Measurements from ENCODE around the gene VTI1A. TPM values are rescaled to one million over a fixed set of nuclear protein-coding genes. Genes with fewer than 3 reads are reported as not detected.

VTI1A gene
- total and polyA plus RNA-seq, 2 of the 8 experiments (the other 6 are each of a cell fraction or from before 2014, with no cell fraction given) = 6.0 to 20.0 TPM

DNA sequence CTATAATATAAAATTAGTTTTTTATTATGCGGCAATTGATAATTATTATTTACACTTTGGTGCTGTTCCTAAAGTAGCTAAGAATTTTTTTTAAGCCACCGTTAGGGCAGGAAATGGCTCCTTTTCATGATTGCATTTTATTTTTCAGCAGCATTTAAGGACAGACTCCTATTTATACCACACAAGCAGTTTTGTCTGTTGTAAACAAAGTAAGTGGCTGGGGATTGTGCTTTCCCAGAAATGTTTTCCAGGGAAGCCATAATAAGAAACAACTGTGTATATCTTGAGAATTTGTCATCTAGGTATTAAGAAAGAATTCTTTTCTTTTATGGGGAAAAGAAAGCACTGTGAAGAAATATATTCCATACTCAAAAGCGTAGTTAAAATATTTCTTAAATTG lies 232.0 kb downstream of the VTI1A start:
- Histone ChIP-seq H3K4me2 (ENCODE audit: insufficient read depth in 1 of 2, low read depth in 2 of 2, low read length in 2 of 2) (peak overlapping the region in 1 of 2 experiments; percentile 56; a peak in 1 of 4 replicates), H3K14ac (ENCODE audit: insufficient read length) (no peak overlapping the region), H3K9me3 (ENCODE audit: insufficient read depth in 2 of 2, low read depth in 1 of 2, low read length in 1 of 2) (no peaks in the 10 kb centered on the region), H3K4ac (replicated peaks; ENCODE audit: insufficient read length, low read depth, low read length) (no peak overlapping the region), H3K27me3 (replicated peaks in 1 of 4; ENCODE audit: control insufficient read depth in 3 of 4, extremely low read depth in 1 of 4, insufficient read depth in 3 of 4, low read length in 3 of 4) (no peaks in the 10 kb centered on the region), H2AFZ (ENCODE audit: low read length) (no peak overlapping the region), H2BK120ac (replicated peaks; ENCODE audit: low read depth, low read length) (no peak overlapping the region), H3K4me3 (ENCODE audit: extremely low read depth in 1 of 4, insufficient read depth in 2 of 4, low read depth in 3 of 4, low read length in 4 of 4) (no peak overlapping the region; a peak in 1 of 8 replicates), H3K4me1 (replicated peaks in 1 of 4; ENCODE audit: control insufficient read depth in 3 of 4, insufficient read depth in 4 of 4, low read length in 3 of 4) (peaks cover 3 to 13% (median 7%) of the 10 kb centered on the region in 4 experiments; a peak in 5 of 7 replicates), H2BK15ac (ENCODE audit: low read length) (no peak overlapping the region), H4K8ac (ENCODE audit: extremely low read depth, insufficient read depth, low read length) (no peak overlapping the region), H4K20me1 (replicated peaks in 1 of 2; ENCODE audit: control insufficient read depth in 1 of 2, insufficient read depth in 2 of 2, low read length in 2 of 2) (no peaks in the 10 kb centered on the region), H3K9ac (replicated peaks in 1 of 4; ENCODE audit: extremely low read depth in 1 of 4, low read depth in 3 of 4, low read length in 3 of 4) (no peak overlapping the region), H2BK12ac (ENCODE audit: low read depth, low read length) (no peak overlapping the region), H3K23me2 (ENCODE audit: low read depth, low read length) (no peaks in the 10 kb centered on the region), H3K23ac (ENCODE audit: insufficient read length) (no peak overlapping the region), H3K79me2 (ENCODE audit: control insufficient read depth in 1 of 2, insufficient read depth in 2 of 2, low read length in 2 of 2) (no peaks in the 10 kb centered on the region), H2AK5ac (ENCODE audit: low read depth, low read length) (no peak overlapping the region), H3K79me1 (ENCODE audit: low read depth, low read length) (no peaks in the 10 kb centered on the region), H4K91ac (replicated peaks; ENCODE audit: insufficient read length, low read length) (no peak overlapping the region), H3K18ac (ENCODE audit: extremely low read depth, low read length) (no peak overlapping the region), H3K56ac (replicated peaks; ENCODE audit: insufficient read length, low read depth, low read length) (no peak overlapping the region), H3K27ac (ENCODE audit: low read depth, low read length) (peak overlapping the region; percentile 3; the same call in 1 of the 2 replicates), H2BK5ac (ENCODE audit: low read depth, low read length) (peak overlapping the region; percentile 97), H2BK20ac (ENCODE audit: low read length) (no peak overlapping the region), H3K36me3 (ENCODE audit: control insufficient read depth in 2 of 4, insufficient read depth in 4 of 4, low read length in 3 of 4) (no peaks in the 10 kb centered on the region; a peak in 1 of 8 replicates), H4K5ac (ENCODE audit: insufficient read length, low read depth, low read length) (peak overlapping the region; percentile 68)
- FAIRE-seq = no peak
- POLR2A ChIA-PET (ENCODE audit: partially characterized antibody) = interaction anchor here (1.0 kb wide), 1 partner anchor 32 kb away, joined by 3 read pairs; no protein-coding TSS in a partner anchor
- DNase-seq (ENCODE audit: low read depth in 1 of 2, low spot score in 2 of 2) = no peak
- WGBS, 2 experiments (ENCODE audit: extremely low coverage in 1 of 2, insufficient coverage in 1 of 2, insufficient read length in 1 of 2, insufficient replicate concordance in 2 of 2, low coverage in 1 of 2, low lambda C conversion rate in 2 of 2, missing lambda C conversion rate in 1 of 2) = 56% methylated on average over 3 of the region's 3 CpGs; no CpG with 5 or more reads in 1 of the 2 experiments
- CTCF ChIA-PET (ENCODE audit: partially characterized antibody) = interaction anchor here (0.6 to 1.1 kb wide), 2 partner anchors 12 to 254 kb away, joined by 3 to 4 read pairs; no protein-coding TSS in a partner anchor
- TF ChIP-seq SAP30 (IDR thresholded peaks at IDR 0.05; ENCODE audit: insufficient read depth, insufficient replicate concordance, low read length) (no peak), BRCA1 (IDR thresholded peaks at IDR 0.05; ENCODE audit: low read depth, low read length) (no peak), SUZ12 (IDR thresholded peaks at IDR 0.05; ENCODE audit: low read length) (no peak), POLR2A (IDR thresholded peaks at IDR 0.05; ENCODE audit: control extremely low read depth in 1 of 2, low read depth in 2 of 2, low read length in 2 of 2) (no peak), NRF1 (IDR thresholded peaks at IDR 0.05; ENCODE audit: low read depth, low read length) (no peak), KDM4A (IDR thresholded peaks at IDR 0.05; ENCODE audit: low read depth, low read length, severe bottlenecking) (no peak), POU5F1 (IDR thresholded peaks at IDR 0.05; ENCODE audit: low read depth, low read length) (no peak), NANOG (IDR thresholded peaks at IDR 0.05; ENCODE audit: insufficient read depth, low read depth, low read length, poor library complexity, severe bottlenecking) (no peak), CHD2 (IDR thresholded peaks at IDR 0.05; ENCODE audit: low read length) (no peak), CEBPB (IDR thresholded peaks at IDR 0.05; ENCODE audit: low read depth, low read length) (no peak), BACH1 (IDR thresholded peaks at IDR 0.05; ENCODE audit: low read length) (no peak), JUN (IDR thresholded peaks at IDR 0.05; ENCODE audit: low read depth, low read length) (no peak), POLR2AphosphoS5 (IDR thresholded peaks at IDR 0.05; ENCODE audit: low read depth, low read length) (no peak), EZH2 (IDR thresholded peaks at IDR 0.05; ENCODE audit: low read depth, low read length, severe bottlenecking) (no peak)
